ENCODE data around the gene INTS11. TPM values are rescaled to one million over a fixed set of nuclear protein-coding genes. Genes with fewer than 3 reads are reported as not detected.

The INTS11 gene
- total and polyA plus RNA-seq, 9 of the 15 experiments (the other 6 are each of a cell fraction or from before 2014, with no cell fraction given), result 3.6 to 183 (median 110) TPM

DNA sequence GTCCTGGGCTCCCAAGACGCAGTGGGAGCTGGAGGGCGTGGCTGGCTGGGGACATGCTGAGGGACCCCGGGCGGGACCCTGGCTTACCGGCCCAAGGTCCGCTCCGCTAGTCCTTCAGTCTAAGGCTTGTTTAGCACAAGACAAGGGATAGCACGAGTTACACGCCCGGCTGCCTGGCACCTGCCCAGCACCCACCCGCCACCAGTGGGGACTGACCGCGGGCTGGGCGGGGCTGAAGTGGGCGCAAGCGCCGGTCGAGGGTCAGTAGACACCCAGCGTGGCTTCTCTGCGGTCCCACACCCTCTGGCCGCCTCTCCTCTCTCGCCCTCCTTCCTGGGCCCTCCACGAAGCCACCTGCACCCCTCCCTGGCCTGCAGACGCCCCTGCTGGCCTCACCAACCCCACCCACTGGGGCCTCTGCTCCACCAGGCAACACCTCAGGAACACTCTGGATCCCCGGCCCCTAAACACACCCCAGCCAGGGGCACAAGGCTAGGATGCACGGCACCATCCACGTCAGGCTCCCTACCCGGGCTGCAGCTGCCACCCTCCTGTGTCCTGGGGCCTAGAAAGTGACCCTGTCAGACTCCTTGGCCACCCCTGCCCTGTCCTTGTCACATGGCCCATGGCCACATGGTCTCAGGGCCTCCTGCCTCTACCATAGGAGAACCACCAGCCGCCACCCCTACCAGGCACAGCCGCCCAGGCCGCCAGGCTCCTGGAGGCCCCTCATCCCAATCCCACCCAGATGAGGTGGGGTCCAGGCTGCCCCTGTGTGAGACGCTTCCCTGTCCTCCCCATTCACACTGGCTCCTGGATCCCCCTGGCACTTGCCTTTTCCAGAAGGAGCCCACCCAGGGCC lies 12.7 kb upstream of the INTS11 start:
- Histone ChIP-seq H3K9me3 (replicated peaks; ENCODE audit: control insufficient read depth, insufficient read depth, low read depth, low read length) (peaks cover 2% of the 10 kb centered on the region; the same call in 1 of the 2 replicates), H4K20me1 (replicated peaks; ENCODE audit: control insufficient read depth, insufficient read depth, low read length) (peaks cover 26% of the 10 kb centered on the region; the same call in 1 of the 2 replicates), H3K27me3 (ENCODE audit: control insufficient read depth in 2 of 2, insufficient read depth in 2 of 2, low read length in 2 of 2) (no peaks in the 10 kb centered on the region), H3K4me3 (no peak overlapping the region), H3K9ac (ENCODE audit: insufficient read depth in 1 of 2, low read depth in 2 of 2, low read length in 2 of 2) (peak overlapping the region in 1 of 2 experiments; percentile 14; a peak in 1 of 4 replicates), H3K9me1 (ENCODE audit: control insufficient read depth, insufficient read depth, low read length) (peaks cover 6% of the 10 kb centered on the region), H3K4me2 (ENCODE audit: insufficient read depth, low read length) (no peak overlapping the region), H3K79me2 (ENCODE audit: control insufficient read depth, insufficient read depth, low read length) (peaks cover 2% of the 10 kb centered on the region; the same call in 2 of the 3 replicates), H3K4me1 (replicated peaks in 1 of 2; ENCODE audit: control insufficient read depth in 2 of 2, insufficient read depth in 2 of 2, low read length in 2 of 2) (peaks cover 0 to 85% of the 10 kb centered on the region in 2 experiments; a peak in 2 of 5 replicates), H3K36me3 (ENCODE audit: control insufficient read depth, insufficient read depth, low read length) (peaks cover 76% of the 10 kb centered on the region; the same call in 2 of the 3 replicates), H2AFZ (ENCODE audit: low read depth, low read length) (no peak overlapping the region), H3K27ac (ENCODE audit: extremely low read depth, low read depth, low read length) (no peak overlapping the region)
- no TSS peak for BruUV-seq (replicated peaks)
- in situ Hi-C loops (cut with MboI) (no loop called here), intact Hi-C loops (cut with micrococcal nuclease) (no loop called here)
- ATAC-seq, result no peak; the same call in 2 of the 3 replicates
- WGBS (ENCODE audit: insufficient coverage, low coverage, missing lambda C conversion rate), result 95% methylated on average over 28 of the region's 32 CpGs
- ChIA-PET CTCF (ENCODE audit: low intra/inter-chr PET ratio) (no interaction called here), POLR2A (interaction anchor here (0.6 to 1.7 kb wide), 8 partner anchors 9 to 277 kb away, joined by 3 to 7 read pairs (median 4); partner anchors contain the start of gene AURKAIP1)
- TF ChIP-seq RAD21 (CRISPR knock-in tag; conservative IDR thresholded peaks at IDR 0.05 in 1 of 2, IDR thresholded peaks at IDR 0.05 in 1 of 2), result no peak
- no peak for TF ChIP-seq RBM17 (IDR thresholded peaks at IDR 0.05; ENCODE audit: borderline replicate concordance, low read depth, low read length)
- TF ChIP-seq, protein P1, sequence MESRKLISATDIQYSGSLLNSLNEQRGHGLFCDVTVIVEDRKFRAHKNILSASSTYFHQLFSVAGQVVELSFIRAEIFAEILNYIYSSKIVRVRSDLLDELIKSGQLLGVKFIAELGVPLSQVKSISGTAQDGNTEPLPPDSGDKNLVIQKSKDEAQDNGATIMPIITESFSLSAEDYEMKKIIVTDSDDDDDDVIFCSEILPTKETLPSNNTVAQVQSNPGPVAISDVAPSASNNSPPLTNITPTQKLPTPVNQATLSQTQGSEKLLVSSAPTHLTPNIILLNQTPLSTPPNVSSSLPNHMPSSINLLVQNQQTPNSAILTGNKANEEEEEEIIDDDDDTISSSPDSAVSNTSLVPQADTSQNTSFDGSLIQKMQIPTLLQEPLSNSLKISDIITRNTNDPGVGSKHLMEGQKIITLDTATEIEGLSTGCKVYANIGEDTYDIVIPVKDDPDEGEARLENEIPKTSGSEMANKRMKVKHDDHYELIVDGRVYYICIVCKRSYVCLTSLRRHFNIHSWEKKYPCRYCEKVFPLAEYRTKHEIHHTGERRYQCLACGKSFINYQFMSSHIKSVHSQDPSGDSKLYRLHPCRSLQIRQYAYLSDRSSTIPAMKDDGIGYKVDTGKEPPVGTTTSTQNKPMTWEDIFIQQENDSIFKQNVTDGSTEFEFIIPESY (CRISPR knock-in tag; IDR thresholded peaks at IDR 0.05), result peak; percentile 72
- TF ChIP-seq RBM14 (IDR thresholded peaks at IDR 0.05; ENCODE audit: borderline replicate concordance, insufficient read depth, low read depth, low read length), result 0 out of 2 replicates have a peak, but pooled peaks have one; percentile 26
- no peak for TF ChIP-seq ZNF41 (CRISPR knock-in tag; conservative IDR thresholded peaks at IDR 0.05)
- 0 out of 2 replicates have a peak, but pooled peaks have one; percentile 42 for TF ChIP-seq RBFOX2 (IDR thresholded peaks at IDR 0.05; ENCODE audit: low read depth, low read length)
- TF ChIP-seq BRCA1 (IDR thresholded peaks at IDR 0.05), result no peak
- TF ChIP-seq BRCA1 (CRISPR knock-in tag; IDR thresholded peaks at IDR 0.05), result no peak
- TF ChIP-seq POLR2G (IDR thresholded peaks at IDR 0.05; ENCODE audit: low read depth, low read length), result peak; percentile 40; the same call in 1 of the 2 replicates
- DNase-seq (ENCODE audit: extremely low read depth in 1 of 4, low spot score in 3 of 4), result no peak
- no peak for FAIRE-seq

Data from K562 (cell line).